A673 (cell line): ENCODE measurements around the gene LYRM4. TPM values are rescaled to one million over a fixed set of nuclear protein-coding genes. Genes with fewer than 3 reads are reported as not detected.
A peak's percentile ranks its signal among the peaks of the same experiment; 100 is the strongest.

Source experiments
- BruUV-seq: library from RNA; stranded (reverse); fragments of 400-500 nt; replicated peaks from 2 replicates; lab custom pipeline; 2021; lab: Mats Ljungman, UMichigan
- CTCF ChIA-PET: fragments of 300-600 bp; sonication (Branson Sonifier 250); formaldehyde crosslinking; loops from one replicate; lab custom pipeline; 2022; ENCODE audit warnings: antibody characterized with exemption; lab: Charles Lee
- POLR2A ChIA-PET: fragments of 300-600 bp; sonication (Branson Sonifier 250); formaldehyde crosslinking; loops from one replicate; lab custom pipeline; 2022; ENCODE audit warnings: antibody characterized with exemption; ENCODE audit not compliant: low non-redundant PET; lab: Charles Lee
- DNase-seq: peaks from one replicate; pipeline ENCODE4 v3.0.0-alpha.2; 2015; ENCODE audit warnings: low spot score
- H3K27ac ChIP-seq: fragments of 200-600 bp; sonication (generic); 2 replicates; pipeline ENCODE4 v1.5.1; 2016; ENCODE audit warnings: mixed run types, low read depth, mild to moderate bottlenecking, mixed read lengths, antibody characterized with exemption, low read length; ENCODE audit not compliant: poor library complexity, severe bottlenecking
- H3K27me3 ChIP-seq: fragments of 200-600 bp; sonication (generic); replicated peaks from 2 replicates; pipeline ENCODE4 v1.6.1; 2017; ENCODE audit warnings: mixed run types, low read depth, mild to moderate bottlenecking, mixed read lengths, antibody characterized with exemption, low read length; ENCODE audit not compliant: insufficient read depth, poor library complexity
- H3K36me3 ChIP-seq: fragments of 200-600 bp; sonication (generic); 2 replicates; pipeline ENCODE4 v1.6.1; 2016; ENCODE audit warnings: mixed run types, mild to moderate bottlenecking, mixed read lengths, antibody characterized with exemption, low read length; ENCODE audit not compliant: insufficient read depth, poor library complexity, severe bottlenecking
- H3K4me1 ChIP-seq: fragments of 200-600 bp; sonication (generic); 2 replicates; pipeline ENCODE4 v1.6.1; 2017; ENCODE audit warnings: mixed run types, mild to moderate bottlenecking, mixed read lengths, antibody characterized with exemption, low read length; ENCODE audit not compliant: insufficient read depth, poor library complexity, severe bottlenecking
- H3K4me3 ChIP-seq: fragments of 200-600 bp; sonication (generic); 2 replicates; pipeline ENCODE4 v1.5.1; 2016; ENCODE audit warnings: low read depth, mixed run types, mild to moderate bottlenecking, mixed read lengths, low read length; ENCODE audit not compliant: poor library complexity, severe bottlenecking
- H3K9me3 ChIP-seq: fragments of 200-600 bp; sonication (generic); 2 replicates; pipeline ENCODE4 v1.6.1; 2016; ENCODE audit warnings: mixed run types, low read depth, mild to moderate bottlenecking, mixed read lengths, antibody characterized with exemption, low read length; ENCODE audit not compliant: poor library complexity, severe bottlenecking
- EZH2 ChIP-seq: fragments of 200-600 bp; sonication (generic); IDR thresholded peaks from 2 replicates; pipeline ENCODE4 v1.6.1; 2017; ENCODE audit warnings: borderline replicate concordance, low read depth, mild to moderate bottlenecking, mixed read lengths, antibody characterized with exemption, low read length; ENCODE audit not compliant: poor library complexity, severe bottlenecking
- intact Hi-C: fragments of 100-400 bp; cut with micrococcal nuclease; formaldehyde crosslinking; loops from one replicate; pipeline ENCODE4 v1.10.0; 2022; ENCODE audit not compliant: unreplicated experiment
- total RNA-seq: library from RNA; stranded (reverse); gene quantifications from 2 replicates; pipeline ENCODE4 v1.2.3, GENCODE V29; 2021
- TF ChIP-seq, protein P1 (sequence below): fragments of 300-800, 200-600 bp; sonication (generic); conservative IDR thresholded peaks from 2 replicates; pipeline ENCODE4 v1.5.1; 2017; ENCODE audit warnings: low read depth, mild to moderate bottlenecking, antibody characterized with exemption, low read length, moderate library complexity, mixed read lengths

Gene LYRM4
- total RNA-seq, 1 experiment from 2014 or later: 53.6 TPM

DNA sequence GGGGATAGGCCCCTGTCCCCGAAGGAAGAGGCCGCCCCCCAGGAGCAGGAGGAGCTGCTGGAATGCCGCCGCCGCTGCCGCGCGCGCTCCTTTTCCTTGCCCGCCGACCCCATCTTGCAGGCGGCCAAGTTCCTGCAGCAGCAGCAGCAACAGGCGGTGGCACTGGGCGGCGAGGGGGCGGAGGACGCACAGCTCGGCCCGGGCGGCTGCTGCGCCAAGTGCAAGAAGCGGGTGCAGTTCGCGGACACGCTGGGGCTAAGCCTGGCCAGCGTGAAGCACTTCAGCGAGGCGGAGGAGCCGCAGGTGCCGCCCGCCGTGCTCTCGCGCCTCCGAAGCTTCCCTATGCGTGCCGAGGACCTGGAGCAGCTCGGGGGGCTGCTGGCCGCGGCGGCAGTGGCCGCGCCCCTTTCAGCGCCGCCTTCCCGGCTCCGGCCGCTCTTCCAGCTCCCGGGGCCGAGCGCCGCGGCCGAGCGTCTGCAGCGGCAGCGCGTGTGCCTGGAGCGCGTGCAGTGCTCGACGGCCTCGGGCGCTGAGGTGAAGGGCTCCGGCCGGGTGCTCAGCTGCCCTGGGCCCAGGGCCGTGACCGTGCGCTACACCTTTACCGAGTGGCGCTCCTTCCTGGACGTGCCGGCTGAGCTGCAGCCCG, 175.0 kb downstream of the LYRM4 start:
- no TSS peak for BruUV-seq
- no peaks in the 10 kb centered on the region for H3K27me3 ChIP-seq
- DNase-seq: peak; percentile 40
- H3K9me3 ChIP-seq: no peaks in the 10 kb centered on the region
- ChIA-PET POLR2A (no interaction called here), CTCF (no interaction called here)
- H3K4me3 ChIP-seq: peak overlapping the region; percentile 64
- H3K27ac ChIP-seq: peak overlapping the region; percentile 35
- TF ChIP-seq, protein P1, sequence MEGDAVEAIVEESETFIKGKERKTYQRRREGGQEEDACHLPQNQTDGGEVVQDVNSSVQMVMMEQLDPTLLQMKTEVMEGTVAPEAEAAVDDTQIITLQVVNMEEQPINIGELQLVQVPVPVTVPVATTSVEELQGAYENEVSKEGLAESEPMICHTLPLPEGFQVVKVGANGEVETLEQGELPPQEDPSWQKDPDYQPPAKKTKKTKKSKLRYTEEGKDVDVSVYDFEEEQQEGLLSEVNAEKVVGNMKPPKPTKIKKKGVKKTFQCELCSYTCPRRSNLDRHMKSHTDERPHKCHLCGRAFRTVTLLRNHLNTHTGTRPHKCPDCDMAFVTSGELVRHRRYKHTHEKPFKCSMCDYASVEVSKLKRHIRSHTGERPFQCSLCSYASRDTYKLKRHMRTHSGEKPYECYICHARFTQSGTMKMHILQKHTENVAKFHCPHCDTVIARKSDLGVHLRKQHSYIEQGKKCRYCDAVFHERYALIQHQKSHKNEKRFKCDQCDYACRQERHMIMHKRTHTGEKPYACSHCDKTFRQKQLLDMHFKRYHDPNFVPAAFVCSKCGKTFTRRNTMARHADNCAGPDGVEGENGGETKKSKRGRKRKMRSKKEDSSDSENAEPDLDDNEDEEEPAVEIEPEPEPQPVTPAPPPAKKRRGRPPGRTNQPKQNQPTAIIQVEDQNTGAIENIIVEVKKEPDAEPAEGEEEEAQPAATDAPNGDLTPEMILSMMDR: no peak
- no peak for TF ChIP-seq EZH2
- no peaks in the 10 kb centered on the region for H3K36me3 ChIP-seq
- intact Hi-C loops: no loop called here
- H3K4me1 ChIP-seq: peaks cover 21% of the 10 kb centered on the region

DNA sequence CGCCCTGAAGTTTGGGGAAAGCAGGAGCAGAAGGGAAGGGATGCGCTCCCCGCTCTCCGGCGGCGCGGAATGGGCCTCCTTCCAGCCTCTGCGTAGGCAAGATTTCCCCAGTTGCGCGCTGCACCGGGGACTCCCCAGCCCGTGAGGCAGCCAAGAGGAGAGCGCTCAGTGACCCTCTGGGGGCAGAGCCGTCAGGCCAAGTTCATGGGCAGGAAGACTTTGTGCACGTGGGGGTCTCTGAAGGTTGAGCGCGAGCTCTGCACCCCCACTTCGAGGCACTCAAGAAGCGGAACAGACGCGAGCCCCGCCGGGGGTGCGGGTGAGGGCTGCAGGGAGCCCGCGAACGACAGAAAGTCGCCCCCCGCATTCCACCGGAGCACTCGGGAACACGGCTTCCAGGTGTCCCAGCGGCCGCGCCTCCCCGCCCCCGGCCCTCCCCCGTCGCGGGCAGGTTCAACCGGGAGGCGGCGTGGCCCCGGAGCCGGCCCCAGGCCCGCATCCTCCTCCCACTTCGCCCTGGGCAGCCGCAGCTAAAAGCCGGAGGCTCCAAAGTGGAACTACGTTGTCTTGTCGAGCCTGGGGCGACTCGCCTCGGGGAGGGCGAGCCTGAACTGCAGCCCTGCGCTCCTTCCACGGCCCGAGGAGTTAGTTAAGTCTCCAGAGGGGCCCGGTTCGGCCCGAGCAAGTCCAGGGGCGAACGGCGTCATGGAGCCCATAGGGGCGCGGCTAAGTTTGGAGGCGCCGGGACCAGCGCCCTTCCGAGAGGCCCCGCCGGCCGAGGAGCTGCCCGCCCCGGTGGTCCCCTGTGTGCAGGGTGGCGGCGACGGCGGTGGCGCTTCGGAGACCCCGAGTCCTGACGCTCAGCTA, 175.7 kb downstream of the LYRM4 start, which contains the start of gene PPP1R3G:
Gene PPP1R3G, plus strand, starts transcription at position 561 of the 867 bp plus-strand sequence. Its CDS starts 145 bp downstream, at position 706.
- intact Hi-C loops: no loop called here
- ChIA-PET CTCF (no interaction called here), POLR2A (no interaction called here)
- H3K27me3 ChIP-seq: no peaks in the 10 kb centered on the region
- DNase-seq: peak; percentile 58
- H3K27ac ChIP-seq: peak within 1 kb of the TSS; percentile 35
- peaks cover 15% of the 10 kb centered on the region for H3K4me1 ChIP-seq
- no peak for TF ChIP-seq EZH2
- TF ChIP-seq, protein P1: no peak
- H3K9me3 ChIP-seq: no peaks in the 10 kb centered on the region
- H3K4me3 ChIP-seq: peak within 1 kb of the TSS; percentile 64
- no peaks in the 10 kb centered on the region for H3K36me3 ChIP-seq
- BruUV-seq: no TSS peak

DNA sequence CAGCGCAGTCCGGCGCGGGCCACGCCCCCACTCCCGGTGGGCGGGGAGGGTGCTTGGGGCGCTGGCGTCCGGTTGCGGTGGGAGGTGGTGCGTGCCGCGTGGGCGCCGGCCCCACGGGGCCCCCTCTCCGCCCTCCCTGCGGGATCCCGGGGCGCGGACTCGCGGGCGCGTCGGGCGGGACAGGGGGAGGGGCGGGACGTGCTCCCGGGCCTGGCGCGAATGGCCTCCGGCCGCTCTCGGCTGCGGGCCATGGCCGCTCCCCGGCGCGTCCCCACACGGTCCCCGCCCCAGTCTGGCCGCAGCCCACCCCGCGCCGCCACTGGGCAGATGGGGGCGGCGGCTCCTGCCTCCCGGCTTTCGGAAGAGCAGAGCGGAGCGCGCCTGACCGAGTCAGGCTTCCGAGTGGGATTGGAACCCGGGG, 176.4 kb downstream of the LYRM4 start:
- POLR2A ChIA-PET: no interaction called here
- no TSS peak for BruUV-seq
- peak overlapping the region; percentile 64 for H3K4me3 ChIP-seq
- H3K9me3 ChIP-seq: no peaks in the 10 kb centered on the region
- H3K4me1 ChIP-seq: peaks cover 10% of the 10 kb centered on the region
- no peak for TF ChIP-seq EZH2
- TF ChIP-seq, protein P1: no peak
- H3K27me3 ChIP-seq: no peaks in the 10 kb centered on the region
- intact Hi-C loops: no loop called here
- no peaks in the 10 kb centered on the region for H3K36me3 ChIP-seq
- DNase-seq: no peak
- no peak overlapping the region for H3K27ac ChIP-seq
- CTCF ChIA-PET: no interaction called here
